ENCODE measurements around the gene CNTF.

Gene CNTF

GRCh38 chr11:58645854-58646253 lies 23.4 kb downstream of the CNTF start:
- no peak for DNase-seq (ENCODE audit: low spot score)

GRCh38 chr11:58647141-58647699 lies 24.8 kb downstream of the CNTF start:
- DNase-seq (ENCODE audit: low spot score), result no peak

DNA sequence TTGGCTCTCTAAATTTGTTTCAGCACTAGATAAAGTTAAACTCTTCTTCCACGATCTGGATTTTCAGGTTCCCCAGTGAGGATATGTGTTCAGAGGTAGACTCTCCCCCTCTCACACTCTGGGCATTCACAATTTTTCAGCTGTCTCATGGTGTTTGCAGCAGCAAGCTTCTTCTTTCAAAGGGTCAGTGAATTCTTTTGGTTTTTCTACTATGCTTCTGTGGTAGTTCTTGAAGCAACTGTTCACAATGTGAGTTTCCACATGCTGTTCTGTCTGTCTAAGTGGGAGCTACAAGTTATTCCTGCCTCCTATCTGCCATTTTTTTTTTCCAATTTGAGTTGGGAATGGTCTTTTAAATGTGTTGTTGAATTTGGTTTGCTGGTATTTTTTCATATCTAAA lies 25.4 kb downstream of the CNTF start:
- no peak for DNase-seq (ENCODE audit: low spot score)

DNA sequence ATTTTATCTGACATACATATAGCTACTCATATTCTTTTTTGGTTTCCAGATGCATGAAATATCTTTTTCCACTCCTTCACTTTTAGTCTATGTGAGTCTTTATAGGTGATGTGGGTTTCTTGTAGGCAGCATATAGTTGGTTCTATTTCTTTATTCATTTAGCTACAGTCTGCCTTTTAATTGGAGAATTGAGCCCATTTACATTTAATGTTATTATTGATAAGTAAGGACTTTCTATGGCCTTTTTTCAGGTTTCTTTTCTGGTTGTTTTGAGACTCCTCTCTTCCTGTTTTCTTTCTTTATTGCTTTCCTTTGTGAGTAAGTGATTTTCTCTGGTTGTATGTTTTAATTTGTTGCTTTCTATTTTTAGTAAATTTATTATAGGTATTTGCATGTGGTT lies 27.2 kb downstream of the CNTF start:
- no peak for DNase-seq (ENCODE audit: low spot score)

- DNase-seq (ENCODE audit: low spot score), result no peak
Observed at GRCh38 chr11:58650496-58650895, 28.0 kb downstream of the CNTF start.

- no peak for DNase-seq (ENCODE audit: low spot score)
Observed at GRCh38 chr11:58652726-58653280, 30.3 kb downstream of the CNTF start.

- DNase-seq (ENCODE audit: low spot score), result peak; percentile 91
Observed at GRCh38 chr11:58654079-58654907, 31.8 kb downstream of the CNTF start.

DNA sequence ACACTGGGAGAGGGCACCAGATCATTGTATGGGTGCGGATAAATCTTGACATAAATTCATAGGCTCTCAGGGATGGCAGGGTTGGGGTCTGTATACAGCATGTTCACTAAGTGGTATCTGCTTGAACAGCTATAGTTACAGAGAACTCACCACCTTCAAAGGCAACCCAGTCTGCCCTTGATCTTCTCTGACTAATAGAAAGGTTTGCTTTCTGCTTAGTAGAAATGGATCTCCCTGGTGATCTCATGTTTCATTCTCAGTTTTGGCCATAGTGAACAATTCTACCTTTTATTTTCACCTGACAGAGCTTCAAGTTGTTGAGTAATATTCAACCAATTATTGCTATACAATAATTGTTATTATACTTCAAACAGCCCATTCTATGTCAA lies 32.4 kb downstream of the CNTF start:
- no peak for DNase-seq (ENCODE audit: low spot score)

- DNase-seq (ENCODE audit: low spot score), result no peak
Observed at GRCh38 chr11:58656348-58656747, 33.9 kb downstream of the CNTF start.

GRCh38 chr11:58658623-58659022 lies 36.2 kb downstream of the CNTF start:
- no peak for DNase-seq (ENCODE audit: low spot score)

GRCh38 chr11:58659404-58659803 lies 36.9 kb downstream of the CNTF start:
- no peak for DNase-seq (ENCODE audit: low spot score)

GRCh38 chr11:58659910-58660570 lies 37.6 kb downstream of the CNTF start:
- DNase-seq (ENCODE audit: low spot score), result no peak

- no peak for DNase-seq (ENCODE audit: low spot score)
Observed at GRCh38 chr11:58671983-58672633, 49.6 kb downstream of the CNTF start.

DNA sequence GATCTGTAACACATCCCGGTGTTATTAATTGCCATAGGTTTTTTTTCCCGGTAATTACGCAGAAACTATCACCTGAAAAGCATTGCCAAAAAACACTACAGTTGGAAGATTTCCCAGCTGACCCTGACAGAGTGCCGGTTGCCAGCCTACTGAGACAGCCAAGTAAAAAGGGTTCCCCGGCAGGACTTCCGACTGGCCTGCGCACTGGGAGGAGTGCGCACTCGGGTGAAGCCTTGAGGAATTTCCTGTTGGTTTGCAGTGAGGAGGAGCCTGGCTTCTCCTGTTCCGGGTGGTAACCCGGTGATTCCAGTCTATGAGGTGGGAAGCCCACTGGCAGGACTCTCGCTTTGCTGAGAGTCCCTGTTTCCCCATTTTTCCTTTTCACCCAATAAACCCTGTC lies 52.1 kb downstream of the CNTF start:
- DNase-seq (ENCODE audit: low spot score), result no peak

Measured in GM03348 (cell line).